Measurements from ENCODE around the gene KIF3A. TPM values are rescaled to one million over a fixed set of nuclear protein-coding genes. Genes with fewer than 3 reads are reported as not detected.

KIF3A gene
- total RNA-seq, 1 donor from 2014 or later = 11.9 TPM

DNA sequence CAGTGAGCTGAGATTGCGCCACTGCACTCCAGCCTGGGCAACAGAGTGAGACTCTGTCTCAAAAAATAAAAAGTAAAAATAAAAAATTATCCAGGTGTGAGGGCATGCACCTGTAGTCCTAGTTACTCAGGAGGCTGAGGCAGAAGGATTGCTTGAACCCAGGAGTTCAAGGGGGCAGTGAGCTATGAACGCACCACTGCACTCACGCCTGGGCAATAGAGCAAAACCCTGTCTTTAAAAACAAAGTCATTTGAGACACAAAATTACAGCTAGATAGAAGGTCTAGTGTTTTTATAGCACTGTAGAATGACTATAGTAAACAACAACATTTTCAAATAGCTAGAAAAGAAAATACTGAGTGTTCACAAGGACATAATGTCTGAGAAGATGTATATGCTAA is 47.2 kb downstream of the KIF3A start:
- Histone ChIP-seq H3K27ac (replicated peaks) (no peak overlapping the region), H3K4me1 (no peaks in the 10 kb centered on the region), H3K4me3 (no peak overlapping the region), H3K9me3 (replicated peaks) (no peaks in the 10 kb centered on the region), H3K27me3 (ENCODE audit: low read depth) (no peaks in the 10 kb centered on the region), H3K36me3 (peaks cover 18% of the 10 kb centered on the region)
- TF ChIP-seq, protein P1, sequence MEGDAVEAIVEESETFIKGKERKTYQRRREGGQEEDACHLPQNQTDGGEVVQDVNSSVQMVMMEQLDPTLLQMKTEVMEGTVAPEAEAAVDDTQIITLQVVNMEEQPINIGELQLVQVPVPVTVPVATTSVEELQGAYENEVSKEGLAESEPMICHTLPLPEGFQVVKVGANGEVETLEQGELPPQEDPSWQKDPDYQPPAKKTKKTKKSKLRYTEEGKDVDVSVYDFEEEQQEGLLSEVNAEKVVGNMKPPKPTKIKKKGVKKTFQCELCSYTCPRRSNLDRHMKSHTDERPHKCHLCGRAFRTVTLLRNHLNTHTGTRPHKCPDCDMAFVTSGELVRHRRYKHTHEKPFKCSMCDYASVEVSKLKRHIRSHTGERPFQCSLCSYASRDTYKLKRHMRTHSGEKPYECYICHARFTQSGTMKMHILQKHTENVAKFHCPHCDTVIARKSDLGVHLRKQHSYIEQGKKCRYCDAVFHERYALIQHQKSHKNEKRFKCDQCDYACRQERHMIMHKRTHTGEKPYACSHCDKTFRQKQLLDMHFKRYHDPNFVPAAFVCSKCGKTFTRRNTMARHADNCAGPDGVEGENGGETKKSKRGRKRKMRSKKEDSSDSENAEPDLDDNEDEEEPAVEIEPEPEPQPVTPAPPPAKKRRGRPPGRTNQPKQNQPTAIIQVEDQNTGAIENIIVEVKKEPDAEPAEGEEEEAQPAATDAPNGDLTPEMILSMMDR (IDR thresholded peaks at IDR 0.05; ENCODE audit: borderline replicate concordance) = no peak
- intact Hi-C loops (cut with micrococcal nuclease) = no loop called here
- DNase-seq = no peak

DNA sequence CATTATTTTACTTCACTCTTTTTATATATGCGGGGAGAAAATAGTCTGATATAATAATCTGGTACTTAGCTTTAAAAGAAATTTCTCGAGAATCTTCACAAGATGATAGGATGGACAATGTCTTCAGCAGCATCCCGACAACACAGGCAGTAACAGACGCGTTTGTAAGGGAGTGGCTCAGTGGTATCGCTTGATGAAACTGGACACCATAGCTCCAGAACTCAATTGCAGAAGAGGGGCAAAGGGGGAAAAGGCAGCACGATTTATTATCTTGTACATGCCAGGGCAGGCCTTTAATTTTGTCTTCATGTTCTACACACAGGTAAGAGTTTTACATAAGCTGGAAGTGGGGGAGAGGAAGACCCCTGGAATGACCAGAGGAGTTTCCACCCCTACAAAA is 47.8 kb downstream of the KIF3A start:
- TF ChIP-seq, protein P1 (IDR thresholded peaks at IDR 0.05; ENCODE audit: borderline replicate concordance) = no peak
- no peaks in the 10 kb centered on the region for H3K27me3 ChIP-seq (ENCODE audit: low read depth)

DNA sequence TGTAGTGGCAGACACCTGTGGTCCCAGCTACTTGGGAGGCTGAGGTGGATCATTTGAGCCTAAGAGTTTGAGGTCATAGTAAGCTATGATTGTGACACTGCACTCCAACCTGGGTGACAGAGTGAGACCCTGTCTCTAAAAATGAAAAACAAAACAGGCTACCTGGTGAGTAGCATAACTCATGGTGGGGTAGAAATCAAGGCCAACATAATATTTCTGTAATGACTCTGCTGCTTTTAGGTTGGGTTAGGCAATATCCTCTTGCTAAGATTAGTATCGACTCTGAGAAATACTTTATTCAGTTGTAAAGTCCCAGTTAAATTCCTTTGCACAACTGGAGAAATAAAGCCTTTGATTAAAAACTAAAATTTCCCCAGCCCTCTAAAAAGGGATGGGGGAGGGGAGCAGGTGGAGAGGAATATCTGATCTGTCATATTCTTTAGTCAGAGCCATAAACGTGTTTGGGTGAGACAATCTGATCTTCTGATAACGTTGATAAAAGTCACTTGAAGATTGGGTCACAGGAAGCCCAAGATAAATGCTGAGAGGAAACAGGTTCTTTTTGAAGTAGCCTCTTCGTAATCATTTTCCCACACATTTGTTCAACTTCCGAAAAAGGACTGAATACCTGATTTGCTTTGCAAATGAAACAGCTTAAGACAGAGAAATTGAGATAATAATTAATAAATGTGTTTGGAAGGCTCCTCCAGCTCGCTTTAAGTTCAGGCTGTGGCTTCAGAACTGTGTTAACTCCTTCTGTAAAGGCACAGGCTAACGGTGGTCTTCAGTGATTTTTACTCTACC is 48.6 kb downstream of the KIF3A start:
- Histone ChIP-seq H3K9me3 (replicated peaks) (no peaks in the 10 kb centered on the region), H3K27me3 (ENCODE audit: low read depth) (no peaks in the 10 kb centered on the region), H3K36me3 (peaks cover 13% of the 10 kb centered on the region), H3K27ac (replicated peaks) (no peak overlapping the region), H3K4me1 (no peaks in the 10 kb centered on the region), H3K4me3 (no peak overlapping the region)
- intact Hi-C loops (cut with micrococcal nuclease) = no loop called here
- DNase-seq = no peak
- TF ChIP-seq, protein P1 (IDR thresholded peaks at IDR 0.05; ENCODE audit: borderline replicate concordance) = no peak

More for the DNA sequence above, 47.8 kb downstream of the KIF3A start:
- no peak overlapping the region for H3K4me3 ChIP-seq
- H3K36me3 ChIP-seq = peaks cover 15% of the 10 kb centered on the region
- no peaks in the 10 kb centered on the region for H3K4me1 ChIP-seq
- intact Hi-C loops (cut with micrococcal nuclease) = no loop called here
- DNase-seq = no peak
- H3K27ac ChIP-seq (replicated peaks) = no peak overlapping the region
- H3K9me3 ChIP-seq (replicated peaks) = no peaks in the 10 kb centered on the region

DNA sequence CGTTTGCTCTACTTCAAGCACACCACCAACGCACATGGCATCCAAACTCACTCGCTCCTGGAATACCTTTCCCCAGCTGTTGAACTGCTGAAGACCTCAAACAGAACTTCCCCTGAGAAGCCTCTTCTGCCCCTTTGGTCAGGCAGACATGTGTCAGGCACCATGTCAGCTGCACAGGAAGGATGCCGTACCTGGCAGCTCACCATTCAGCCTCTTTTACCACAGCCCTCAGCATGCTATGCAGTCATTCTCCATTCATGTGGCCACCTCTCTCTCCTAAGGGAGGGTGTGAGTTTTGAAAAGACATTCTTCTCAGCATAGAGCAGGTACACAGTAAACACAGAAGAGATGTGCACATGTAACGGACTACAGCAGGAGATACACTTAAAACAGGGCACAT is 49.4 kb downstream of the KIF3A start:
- no peak overlapping the region for H3K27ac ChIP-seq (replicated peaks)
- intact Hi-C loops (cut with micrococcal nuclease) = no loop called here
- H3K36me3 ChIP-seq = peaks cover 9% of the 10 kb centered on the region
- TF ChIP-seq, protein P1 (IDR thresholded peaks at IDR 0.05; ENCODE audit: borderline replicate concordance) = no peak
- H3K4me3 ChIP-seq = no peak overlapping the region
- no peak for DNase-seq
- no peaks in the 10 kb centered on the region for H3K9me3 ChIP-seq (replicated peaks)
- no peaks in the 10 kb centered on the region for H3K27me3 ChIP-seq (ENCODE audit: low read depth)
- H3K4me1 ChIP-seq = no peaks in the 10 kb centered on the region

- Histone ChIP-seq H3K9me3 (replicated peaks) (no peaks in the 10 kb centered on the region), H3K36me3 (no peaks in the 10 kb centered on the region), H3K4me1 (no peaks in the 10 kb centered on the region), H3K27ac (replicated peaks) (no peak overlapping the region), H3K4me3 (no peak overlapping the region), H3K27me3 (ENCODE audit: low read depth) (no peaks in the 10 kb centered on the region)
- DNase-seq = no peak
- TF ChIP-seq, protein P1 (IDR thresholded peaks at IDR 0.05; ENCODE audit: borderline replicate concordance) = no peak
- intact Hi-C loops (cut with micrococcal nuclease) = no loop called here
Measured at GRCh38 chr5:132686193-132686592, 51.2 kb downstream of the KIF3A start.

Measured in left ventricle myocardium inferior (tissue), 1 donor.